ENCODE results near the gene LOXL1. TPM values are rescaled to one million over a fixed set of nuclear protein-coding genes. Genes with fewer than 3 reads are reported as not detected.

LOXL1 gene
- total RNA-seq, 4 donors from 2014 or later, result 4.9 to 11.2 (median 5.7) TPM

- intact Hi-C loops (cut with DNase I; ENCODE audit: low total_unique reads) (no loop called here), in situ Hi-C loops (cut with MboI; ENCODE audit: low sequenced_read_pairs in 4 of 4) (no loop called here)
- H3K9me3 ChIP-seq, result no peaks in the 10 kb centered on the region
- H3K36me3 ChIP-seq, result no peaks in the 10 kb centered on the region
- no peak for DNase-seq
- no peak overlapping the region for H3K4me3 ChIP-seq
- TF ChIP-seq CTCF (IDR thresholded peaks at IDR 0.05 in 4 of 5, conservative IDR thresholded peaks at IDR 0.05 in 1 of 5) (no peak), POLR2A (IDR thresholded peaks at IDR 0.05) (no peak)
- H3K4me1 ChIP-seq, result peaks cover 22 to 24% of the 10 kb centered on the region in 2 donors
- H3K27me3 ChIP-seq, result peaks cover 0 to 4% (median 3%) of the 10 kb centered on the region in 3 donors
- peak overlapping the region; percentile 3 to 33 (median 21) for H3K27ac ChIP-seq
- ATAC-seq, result no peak
Measured at GRCh38 chr15:73924171-73924921, 1.9 kb upstream of the LOXL1 start.

GRCh38 chr15:73925848-73926218 is 429 bp upstream of the LOXL1 start:
- Histone ChIP-seq H3K36me3 (no peaks in the 10 kb centered on the region), H3K4me1 (peaks cover 22 to 24% of the 10 kb centered on the region in 2 donors), H3K4me3 (peak overlapping the region in 3 of 4 donors; percentile 44 to 62 (median 47)), H3K27ac (peak overlapping the region in 3 of 4 donors; percentile 78 to 84 (median 81)), H3K9me3 (no peaks in the 10 kb centered on the region), H3K27me3 (peaks cover 0 to 4% (median 3%) of the 10 kb centered on the region in 3 donors)
- DNase-seq (no peak), ATAC-seq (no peak)
- TF ChIP-seq CTCF (IDR thresholded peaks at IDR 0.05 in 4 of 5, conservative IDR thresholded peaks at IDR 0.05 in 1 of 5) (no peak), POLR2A (IDR thresholded peaks at IDR 0.05) (no peak)
- in situ Hi-C loops (cut with MboI; ENCODE audit: low sequenced_read_pairs in 4 of 4) (no loop called here), intact Hi-C loops (cut with DNase I; ENCODE audit: low total_unique reads) (no loop called here)

GRCh38 chr15:73927003-73927475 is 777 bp downstream of the LOXL1 start:
- H3K4me1 ChIP-seq, result peaks cover 19 to 24% of the 10 kb centered on the region in 2 donors
- in situ Hi-C loops (cut with MboI; ENCODE audit: low sequenced_read_pairs in 4 of 4), result no loop called here
- peak in 1 of 2 donors; percentile 45 for DNase-seq
- peaks cover 0 to 4% (median 3%) of the 10 kb centered on the region in 3 donors for H3K27me3 ChIP-seq
- ATAC-seq, result peak; percentile 37 to 52
- peak overlapping the region; percentile 44 to 62 (median 53) for H3K4me3 ChIP-seq
- H3K36me3 ChIP-seq, result no peaks in the 10 kb centered on the region
- intact Hi-C loops (cut with DNase I; ENCODE audit: low total_unique reads), result no loop called here
- no peak for TF ChIP-seq POLR2A (IDR thresholded peaks at IDR 0.05)
- no peak for TF ChIP-seq CTCF (IDR thresholded peaks at IDR 0.05 in 4 of 5, conservative IDR thresholded peaks at IDR 0.05 in 1 of 5)
- peak overlapping the region; percentile 77 to 84 (median 80) for H3K27ac ChIP-seq
- H3K9me3 ChIP-seq, result no peaks in the 10 kb centered on the region

- DNase-seq (no peak), ATAC-seq (peak; percentile 23 to 59)
- in situ Hi-C loops (cut with MboI; ENCODE audit: low sequenced_read_pairs in 4 of 4), result no loop called here
- TF ChIP-seq POLR2A (IDR thresholded peaks at IDR 0.05) (peak in 1 of 2 donors; percentile 5), CTCF (IDR thresholded peaks at IDR 0.05 in 4 of 5, conservative IDR thresholded peaks at IDR 0.05 in 1 of 5) (peak in 3 of 5 experiments; percentile 32 to 40 (median 37))
- peaks cover 0 to 4% (median 3%) of the 10 kb centered on the region in 3 donors for H3K27me3 ChIP-seq
- H3K4me1 ChIP-seq, result peaks cover 15 to 19% of the 10 kb centered on the region in 2 donors
- peak overlapping the region; percentile 77 to 84 (median 80) for H3K27ac ChIP-seq
- H3K36me3 ChIP-seq, result no peaks in the 10 kb centered on the region
- H3K4me3 ChIP-seq, result peak overlapping the region; percentile 44 to 62 (median 53)
- no peaks in the 10 kb centered on the region for H3K9me3 ChIP-seq
- intact Hi-C loops (cut with DNase I; ENCODE audit: low total_unique reads), result no loop called here
Measured at GRCh38 chr15:73927476-73928240, 1.4 kb downstream of the LOXL1 start.
